ENCODE data around the gene ETHE1. TPM values are rescaled to one million over a fixed set of nuclear protein-coding genes. Genes with fewer than 3 reads are reported as not detected.

ETHE1 gene
- polyA plus RNA-seq, 2 donors = 50.5 to 78.9 TPM

DNA sequence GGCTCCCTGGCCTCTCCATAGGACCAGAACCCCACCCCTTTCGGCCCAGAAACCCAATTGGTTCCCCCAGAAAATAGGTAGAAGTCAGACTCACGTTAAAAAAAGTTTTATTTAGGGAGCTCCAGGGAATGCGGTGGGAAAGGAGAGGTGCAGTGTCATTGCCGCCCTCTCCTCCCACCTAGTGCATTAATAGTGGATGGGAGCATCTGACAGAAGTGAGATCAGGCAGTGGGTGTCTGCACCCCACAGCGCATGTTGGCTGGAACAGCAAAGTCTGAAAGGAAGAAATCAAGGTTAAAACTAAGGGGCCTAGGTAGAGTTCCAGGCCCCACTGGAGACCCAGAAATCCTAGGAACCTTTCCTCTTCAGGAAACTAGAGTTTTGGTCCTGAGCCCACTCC, 20.4 kb downstream of the ETHE1 start:
- 88% methylated on average over 5 of the region's 5 CpGs for WGBS, 2 donors
- Histone ChIP-seq H3K36me3 (ENCODE audit: control insufficient read depth in 2 of 2, insufficient read depth in 2 of 2, low read length in 1 of 2) (peaks cover 0 to 19% of the 10 kb centered on the region in 2 donors), H3K9me3 (ENCODE audit: control insufficient read depth in 2 of 2, insufficient read depth in 1 of 2, low read depth in 1 of 2, low read length in 1 of 2) (no peaks in the 10 kb centered on the region), H3K4me1 (ENCODE audit: control insufficient read depth in 2 of 2, insufficient read depth in 2 of 2, low read length in 1 of 2) (peaks cover 0 to 6% of the 10 kb centered on the region in 2 donors), H3K27ac (ENCODE audit: low read depth in 2 of 2, low read length in 1 of 2) (no peak overlapping the region), H3K27me3 (ENCODE audit: control insufficient read depth in 1 of 2, insufficient read depth in 2 of 2, low read length in 2 of 2) (no peaks in the 10 kb centered on the region), H3K4me3 (ENCODE audit: low read depth in 1 of 2, low read length in 2 of 2) (no peak overlapping the region)

DNA sequence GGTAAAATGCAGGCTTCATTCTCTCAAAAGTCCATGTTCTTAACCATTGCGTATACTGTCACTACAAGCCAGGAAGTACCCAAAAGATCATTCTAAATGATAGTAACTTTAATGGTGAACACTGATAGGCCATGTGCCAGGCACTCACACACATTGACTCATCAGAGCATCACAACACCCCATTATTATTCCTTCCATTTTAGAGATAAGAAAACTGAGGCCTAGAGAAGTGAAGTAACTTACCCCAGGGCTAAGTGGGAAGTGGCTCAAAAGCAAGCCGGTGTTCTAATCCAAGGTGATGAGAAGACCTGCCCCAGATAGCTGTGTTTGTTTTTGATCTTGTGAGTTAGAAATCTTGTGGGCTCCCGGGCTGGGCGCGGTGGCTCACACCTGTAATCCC, 21.1 kb downstream of the ETHE1 start:
- 91 to 96% methylated on average over 5 of the region's 5 CpGs for WGBS, 2 donors
- peak overlapping the region in 1 of 2 donors; percentile 15 for H3K27ac ChIP-seq (ENCODE audit: low read depth in 2 of 2, low read length in 1 of 2)
- H3K4me3 ChIP-seq (ENCODE audit: low read depth in 1 of 2, low read length in 2 of 2) = no peak overlapping the region
- H3K27me3 ChIP-seq (ENCODE audit: control insufficient read depth in 1 of 2, insufficient read depth in 2 of 2, low read length in 2 of 2) = no peaks in the 10 kb centered on the region
- H3K36me3 ChIP-seq (ENCODE audit: control insufficient read depth in 2 of 2, insufficient read depth in 2 of 2, low read length in 1 of 2) = peaks cover 0 to 20% of the 10 kb centered on the region in 2 donors
- H3K4me1 ChIP-seq (ENCODE audit: control insufficient read depth in 2 of 2, insufficient read depth in 2 of 2, low read length in 1 of 2) = peaks cover 0 to 6% of the 10 kb centered on the region in 2 donors
- H3K9me3 ChIP-seq (ENCODE audit: control insufficient read depth in 2 of 2, insufficient read depth in 1 of 2, low read depth in 1 of 2, low read length in 1 of 2) = no peaks in the 10 kb centered on the region

DNA sequence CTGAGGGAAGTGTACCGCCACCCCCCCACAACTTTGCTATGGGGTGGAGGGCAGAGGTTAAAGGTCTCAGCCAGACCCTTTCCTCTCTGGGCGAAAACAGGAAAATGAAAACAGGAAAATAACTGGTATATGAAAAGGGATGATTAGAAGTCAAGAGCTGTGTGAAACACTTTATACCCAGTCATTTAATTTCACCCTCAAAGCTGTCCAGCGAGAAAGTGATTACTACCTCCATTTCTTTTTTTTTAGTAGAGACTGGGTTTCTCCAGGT, 21.9 kb downstream of the ETHE1 start:
- peak overlapping the region; percentile 83 to 96 for H3K27ac ChIP-seq (ENCODE audit: low read depth in 2 of 2, low read length in 1 of 2)
- WGBS, 2 donors = 85 to 90% methylated on average over 3 of the region's 3 CpGs
- peaks cover 0 to 6% of the 10 kb centered on the region in 2 donors for H3K4me1 ChIP-seq (ENCODE audit: control insufficient read depth in 2 of 2, insufficient read depth in 2 of 2, low read length in 1 of 2)
- no peaks in the 10 kb centered on the region for H3K27me3 ChIP-seq (ENCODE audit: control insufficient read depth in 1 of 2, insufficient read depth in 2 of 2, low read length in 2 of 2)
- H3K9me3 ChIP-seq (ENCODE audit: control insufficient read depth in 2 of 2, insufficient read depth in 1 of 2, low read depth in 1 of 2, low read length in 1 of 2) = no peaks in the 10 kb centered on the region
- peak overlapping the region in 1 of 2 donors; percentile 69 for H3K4me3 ChIP-seq (ENCODE audit: low read depth in 1 of 2, low read length in 2 of 2)
- peaks cover 0 to 19% of the 10 kb centered on the region in 2 donors for H3K36me3 ChIP-seq (ENCODE audit: control insufficient read depth in 2 of 2, insufficient read depth in 2 of 2, low read length in 1 of 2)

GRCh38 chr19:43504426-43505185, 22.4 kb downstream of the ETHE1 start, which contains the start of gene PHLDB3:
TSS of gene PHLDB3 (minus strand) at chr19:43504746. CDS start at chr19:43504118, 628 bp downstream.
- Histone ChIP-seq H3K27me3 (ENCODE audit: control insufficient read depth in 1 of 2, insufficient read depth in 2 of 2, low read length in 2 of 2) (no peaks in the 10 kb centered on the region), H3K4me1 (ENCODE audit: control insufficient read depth in 2 of 2, insufficient read depth in 2 of 2, low read length in 1 of 2) (peaks cover 0 to 6% of the 10 kb centered on the region in 2 donors), H3K4me3 (ENCODE audit: low read depth in 1 of 2, low read length in 2 of 2) (peak within 1 kb of the TSS; percentile 69 to 72), H3K36me3 (ENCODE audit: control insufficient read depth in 2 of 2, insufficient read depth in 2 of 2, low read length in 1 of 2) (peaks cover 0 to 18% of the 10 kb centered on the region in 2 donors), H3K9me3 (ENCODE audit: control insufficient read depth in 2 of 2, insufficient read depth in 1 of 2, low read depth in 1 of 2, low read length in 1 of 2) (no peaks in the 10 kb centered on the region), H3K27ac (ENCODE audit: low read depth in 2 of 2, low read length in 1 of 2) (peak within 1 kb of the TSS; percentile 83 to 96)
- 2 to 5% methylated on average over 40 to 42 of the region's 42 CpGs for WGBS, 2 donors

GRCh38 chr19:43503501-43504425, 23.2 kb downstream of the ETHE1 start:
- peak overlapping the region; percentile 69 to 72 for H3K4me3 ChIP-seq (ENCODE audit: low read depth in 1 of 2, low read length in 2 of 2)
- peaks cover 3 to 6% of the 10 kb centered on the region in 2 donors for H3K4me1 ChIP-seq (ENCODE audit: control insufficient read depth in 2 of 2, insufficient read depth in 2 of 2, low read length in 1 of 2)
- peak overlapping the region; percentile 83 to 96 for H3K27ac ChIP-seq (ENCODE audit: low read depth in 2 of 2, low read length in 1 of 2)
- H3K36me3 ChIP-seq (ENCODE audit: control insufficient read depth in 2 of 2, insufficient read depth in 2 of 2, low read length in 1 of 2) = peaks cover 0 to 21% of the 10 kb centered on the region in 2 donors
- no peaks in the 10 kb centered on the region for H3K27me3 ChIP-seq (ENCODE audit: control insufficient read depth in 1 of 2, insufficient read depth in 2 of 2, low read length in 2 of 2)
- H3K9me3 ChIP-seq (ENCODE audit: control insufficient read depth in 2 of 2, insufficient read depth in 1 of 2, low read depth in 1 of 2, low read length in 1 of 2) = no peaks in the 10 kb centered on the region
- WGBS, 2 donors = 1% methylated on average over 52 to 64 of the region's 64 CpGs

- Histone ChIP-seq H3K4me3 (ENCODE audit: low read depth in 1 of 2, low read length in 2 of 2) (peak overlapping the region; percentile 68 to 69), H3K9me3 (ENCODE audit: control insufficient read depth in 2 of 2, insufficient read depth in 1 of 2, low read depth in 1 of 2, low read length in 1 of 2) (no peaks in the 10 kb centered on the region), H3K36me3 (ENCODE audit: control insufficient read depth in 2 of 2, insufficient read depth in 2 of 2, low read length in 1 of 2) (peaks cover 0 to 19% of the 10 kb centered on the region in 2 donors), H3K4me1 (ENCODE audit: control insufficient read depth in 2 of 2, insufficient read depth in 2 of 2, low read length in 1 of 2) (peaks cover 4 to 6% of the 10 kb centered on the region in 2 donors), H3K27ac (ENCODE audit: low read depth in 2 of 2, low read length in 1 of 2) (no peak overlapping the region), H3K27me3 (ENCODE audit: control insufficient read depth in 1 of 2, insufficient read depth in 2 of 2, low read length in 2 of 2) (no peaks in the 10 kb centered on the region)
- 85% methylated on average over 23 of the region's 23 CpGs for WGBS, 2 donors
Observed at GRCh38 chr19:43502419-43502976, 24.5 kb downstream of the ETHE1 start.

DNA sequence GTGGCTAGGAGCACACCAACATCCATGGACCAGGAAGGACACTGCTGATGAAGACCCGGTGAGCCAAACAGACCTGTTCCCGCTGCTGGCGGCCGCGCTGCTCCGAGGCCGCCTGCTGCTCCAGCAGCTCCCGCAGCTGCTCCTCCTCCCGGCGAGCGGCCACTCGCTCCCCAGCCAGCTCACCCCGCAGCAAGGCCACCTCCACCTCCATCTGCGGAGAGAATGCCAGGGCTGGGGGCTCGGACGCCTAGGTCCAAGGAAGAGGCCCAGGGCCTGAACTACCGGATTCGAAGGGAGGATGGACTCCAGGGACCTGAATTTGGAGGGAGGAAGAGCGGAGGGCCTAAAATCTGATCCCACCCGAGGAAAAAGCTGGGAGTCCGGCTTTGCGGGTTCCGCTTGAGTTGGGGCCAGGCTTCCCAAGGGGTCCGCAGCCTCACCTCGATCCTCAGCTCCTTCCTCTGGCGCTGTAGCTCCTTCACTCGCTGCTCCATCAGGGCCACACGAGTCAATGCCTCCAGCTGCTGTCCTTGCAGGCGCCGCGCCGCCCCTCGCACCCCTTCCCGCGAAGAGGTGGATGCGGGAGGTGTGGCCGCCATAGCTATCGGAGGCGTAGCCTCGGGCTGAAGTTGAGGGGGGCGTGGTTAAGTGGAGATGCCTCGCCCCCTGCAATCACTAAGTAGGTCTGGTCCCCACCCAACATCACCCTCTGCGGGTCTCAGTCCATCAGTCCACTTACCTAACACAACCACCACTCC, 25.2 kb downstream of the ETHE1 start:
- WGBS, 2 donors = 78 to 82% methylated on average over 43 of the region's 43 CpGs
- H3K4me1 ChIP-seq (ENCODE audit: control insufficient read depth in 2 of 2, insufficient read depth in 2 of 2, low read length in 1 of 2) = peaks cover 4 to 6% of the 10 kb centered on the region in 2 donors

GRCh38 chr19:43499042-43499441, 28.0 kb downstream of the ETHE1 start:
- Histone ChIP-seq H3K4me1 (ENCODE audit: control insufficient read depth in 2 of 2, insufficient read depth in 2 of 2, low read length in 1 of 2) (peaks cover 3 to 4% of the 10 kb centered on the region in 2 donors), H3K27me3 (ENCODE audit: control insufficient read depth in 1 of 2, insufficient read depth in 2 of 2, low read length in 2 of 2) (no peaks in the 10 kb centered on the region), H3K9me3 (ENCODE audit: control insufficient read depth in 2 of 2, insufficient read depth in 1 of 2, low read depth in 1 of 2, low read length in 1 of 2) (no peaks in the 10 kb centered on the region), H3K27ac (ENCODE audit: low read depth in 2 of 2, low read length in 1 of 2) (no peak overlapping the region), H3K36me3 (ENCODE audit: control insufficient read depth in 2 of 2, insufficient read depth in 2 of 2, low read length in 1 of 2) (peaks cover 11 to 41% of the 10 kb centered on the region in 2 donors), H3K4me3 (ENCODE audit: low read depth in 1 of 2, low read length in 2 of 2) (no peak overlapping the region)
- WGBS, 2 donors = 78 to 82% methylated on average over 3 of the region's 3 CpGs

More for the DNA sequence above, 25.2 kb downstream of the ETHE1 start:
- Histone ChIP-seq H3K27ac (ENCODE audit: low read depth in 2 of 2, low read length in 1 of 2) (no peak overlapping the region), H3K4me3 (ENCODE audit: low read depth in 1 of 2, low read length in 2 of 2) (peak overlapping the region in 1 of 2 donors; percentile 19), H3K9me3 (ENCODE audit: control insufficient read depth in 2 of 2, insufficient read depth in 1 of 2, low read depth in 1 of 2, low read length in 1 of 2) (no peaks in the 10 kb centered on the region), H3K27me3 (ENCODE audit: control insufficient read depth in 1 of 2, insufficient read depth in 2 of 2, low read length in 2 of 2) (no peaks in the 10 kb centered on the region), H3K36me3 (ENCODE audit: control insufficient read depth in 2 of 2, insufficient read depth in 2 of 2, low read length in 1 of 2) (peaks cover 0 to 25% of the 10 kb centered on the region in 2 donors)

Measured in esophagus (tissue), 2 donors.